Sigmoid colon (tissue), 3 donors: ENCODE measurements around the gene PRDM16.

Experiments
- CTCF ChIP-seq, 4 experiments: fragments of 450-650 bp in 3 of 4; fragments of 200-600 bp in 1 of 4; IDR thresholded peaks; one replicate each; pipeline ENCODE4 v1.5.1; 2016 to 2019; ENCODE audit warnings: antibody characterized with exemption in 4 of 4, mild to moderate bottlenecking in 3 of 4, moderate library complexity in 2 of 4
- POLR2A ChIP-seq, 2 donors: fragments of 450-650 bp; IDR thresholded peaks; one replicate each; pipeline ENCODE4 v1.6.1; 2016; ENCODE audit warnings: antibody characterized with exemption in 2 of 2, mild to moderate bottlenecking in 2 of 2, moderate library complexity in 2 of 2

GRCh38 chr1:3417082-3417739, 348.2 kb downstream of the PRDM16 start:
- TF ChIP-seq CTCF (IDR thresholded peaks at IDR 0.05) = no peak
- no peak for TF ChIP-seq POLR2A (IDR thresholded peaks at IDR 0.05)
